Type B pancreatic cell (in vitro differentiated cells): ENCODE results near the gene RAPGEF5. TPM values are rescaled to one million over a fixed set of nuclear protein-coding genes. Genes with fewer than 3 reads are reported as not detected.

ENCODE experiments used
- DNase-seq: peaks from one replicate; pipeline ENCODE4 v3.0.0; 2021; ENCODE audit warnings: mixed read lengths; ENCODE audit not compliant: unreplicated experiment; ENCODE audit errors: extremely low spot score
- H3K27ac Mint-ChIP-seq: 2 replicates; pipeline ENCODE4 v1.8.0; 2021; ENCODE audit warnings: mild to moderate bottlenecking, mixed read lengths
- H3K27me3 Mint-ChIP-seq: 2 replicates; pipeline ENCODE4 v1.8.0; 2021; ENCODE audit warnings: mixed read lengths
- H3K36me3 Mint-ChIP-seq: 2 replicates; pipeline ENCODE4 v1.8.0; 2021; ENCODE audit warnings: mixed read lengths
- H3K4me1 Mint-ChIP-seq: one replicate; pipeline ENCODE4 v1.8.0; 2021; ENCODE audit warnings: mixed read lengths; ENCODE audit not compliant: unreplicated experiment
- H3K4me3 Mint-ChIP-seq: 2 replicates; pipeline ENCODE4 v1.8.0; 2021; ENCODE audit warnings: mild to moderate bottlenecking, mixed read lengths
- H3K9me3 Mint-ChIP-seq: 2 replicates; pipeline ENCODE4 v1.8.0; 2021; ENCODE audit warnings: mixed read lengths
- CTCF ChIP-seq: fragments of 200-600 bp; sonication (generic); conservative IDR thresholded peaks from 2 replicates; pipeline ENCODE4 v1.5.0; 2021; ENCODE audit warnings: antibody characterized with exemption, mild to moderate bottlenecking
- total RNA-seq: library from RNA; stranded (reverse); gene quantifications from 2 replicates; pipeline ENCODE4 v1.2.1, GENCODE V29; 2021; ENCODE audit warnings: low replicate concordance

RAPGEF5 gene
- total RNA-seq, 1 donor from 2014 or later, result 13.3 TPM

GRCh38 chr7:22316914-22317313 is 40.0 kb downstream of the RAPGEF5 start:
- H3K4me1 Mint-ChIP-seq, result no peaks in the 10 kb centered on the region
- no peak for DNase-seq
- no peaks in the 10 kb centered on the region for H3K9me3 Mint-ChIP-seq
- H3K4me3 Mint-ChIP-seq, result no peak overlapping the region
- no peaks in the 10 kb centered on the region for H3K27me3 Mint-ChIP-seq
- no peaks in the 10 kb centered on the region for H3K36me3 Mint-ChIP-seq
- no peak overlapping the region for H3K27ac Mint-ChIP-seq
- TF ChIP-seq CTCF, result no peak

DNA sequence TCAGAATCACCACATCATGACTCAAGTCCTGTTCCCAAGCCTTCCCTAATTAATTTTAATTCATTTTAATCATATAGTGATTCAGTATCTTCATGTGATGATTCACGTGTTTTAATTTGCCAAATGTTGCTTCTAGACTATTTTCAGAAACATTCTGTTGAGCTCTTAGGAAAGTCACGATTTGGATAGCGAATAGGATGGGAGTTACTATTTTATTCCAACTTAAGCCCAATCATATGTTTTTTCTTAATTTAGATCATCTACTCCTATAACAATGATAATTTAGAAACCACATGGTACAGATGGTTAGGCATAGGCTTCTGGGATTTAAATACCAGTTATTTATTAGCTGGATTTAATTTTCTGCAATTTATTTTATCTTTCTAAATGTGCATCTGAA is 49.1 kb downstream of the RAPGEF5 start:
- H3K27ac Mint-ChIP-seq, result no peak overlapping the region
- no peaks in the 10 kb centered on the region for H3K9me3 Mint-ChIP-seq
- no peak overlapping the region for H3K4me3 Mint-ChIP-seq
- no peak for TF ChIP-seq CTCF
- H3K27me3 Mint-ChIP-seq, result no peaks in the 10 kb centered on the region
- peaks cover 8% of the 10 kb centered on the region for H3K36me3 Mint-ChIP-seq
- H3K4me1 Mint-ChIP-seq, result no peaks in the 10 kb centered on the region
- DNase-seq, result no peak

GRCh38 chr7:22305706-22306105 is 51.2 kb downstream of the RAPGEF5 start:
- H3K4me3 Mint-ChIP-seq, result no peak overlapping the region
- no peak overlapping the region for H3K27ac Mint-ChIP-seq
- DNase-seq, result no peak
- H3K36me3 Mint-ChIP-seq, result peaks cover 8% of the 10 kb centered on the region
- H3K4me1 Mint-ChIP-seq, result no peaks in the 10 kb centered on the region
- H3K9me3 Mint-ChIP-seq, result no peaks in the 10 kb centered on the region
- TF ChIP-seq CTCF, result no peak
- H3K27me3 Mint-ChIP-seq, result no peaks in the 10 kb centered on the region

DNA sequence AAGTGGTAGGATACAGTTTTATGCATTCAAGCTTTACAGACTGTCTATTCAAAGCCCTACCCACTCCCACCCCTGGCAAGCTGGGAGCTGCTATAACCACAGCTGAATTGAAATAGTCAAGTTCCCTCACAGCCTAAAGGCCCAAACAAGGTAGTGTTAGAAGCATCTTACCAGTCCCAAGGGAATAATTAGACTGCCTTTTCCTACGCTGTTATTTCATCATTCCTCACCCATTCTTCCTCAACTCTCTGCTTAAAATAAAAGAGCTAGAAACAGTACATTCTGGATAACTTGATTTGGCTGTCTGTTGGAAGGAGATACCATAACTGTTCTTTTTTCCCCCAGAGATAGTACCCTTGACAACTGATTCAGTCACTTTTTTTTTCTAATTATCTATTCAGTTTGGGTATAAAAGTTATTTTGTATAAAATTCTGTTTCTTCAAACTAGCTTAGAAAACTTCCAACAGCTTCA is 54.0 kb downstream of the RAPGEF5 start:
- Mint-ChIP-seq H3K27ac (no peak overlapping the region), H3K4me1 (no peaks in the 10 kb centered on the region), H3K4me3 (no peak overlapping the region), H3K9me3 (no peaks in the 10 kb centered on the region), H3K36me3 (peaks cover 8% of the 10 kb centered on the region), H3K27me3 (no peaks in the 10 kb centered on the region)
- DNase-seq, result no peak
- TF ChIP-seq CTCF, result no peak

- H3K36me3 Mint-ChIP-seq, result peaks cover 8% of the 10 kb centered on the region
- no peaks in the 10 kb centered on the region for H3K27me3 Mint-ChIP-seq
- TF ChIP-seq CTCF, result no peak
- no peaks in the 10 kb centered on the region for H3K9me3 Mint-ChIP-seq
- no peak for DNase-seq
- no peak overlapping the region for H3K4me3 Mint-ChIP-seq
- no peak overlapping the region for H3K27ac Mint-ChIP-seq
- no peaks in the 10 kb centered on the region for H3K4me1 Mint-ChIP-seq
These were observed 54.8 kb downstream of the RAPGEF5 start for GRCh38 chr7:22302193-22302592.

DNA sequence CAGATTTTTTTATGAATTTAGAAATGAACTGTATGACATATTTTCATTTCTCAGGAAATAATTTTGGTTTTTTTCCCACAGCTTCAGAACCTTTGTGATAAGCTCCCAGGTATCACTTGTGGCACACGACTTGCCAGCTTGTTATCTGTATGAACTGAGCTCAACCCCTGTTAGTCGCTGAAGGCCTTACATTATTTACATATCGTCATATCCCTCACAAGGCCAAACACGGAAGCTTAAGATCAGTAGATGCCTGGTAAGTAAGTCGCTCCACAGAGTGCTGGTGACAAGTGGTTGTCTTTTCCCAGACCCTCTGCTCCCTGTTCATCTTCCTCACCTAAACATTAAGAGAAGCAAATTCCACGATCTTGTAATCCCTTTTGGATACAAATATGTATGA is 55.2 kb downstream of the RAPGEF5 start:
- Mint-ChIP-seq H3K27me3 (no peaks in the 10 kb centered on the region), H3K4me1 (no peaks in the 10 kb centered on the region), H3K9me3 (no peaks in the 10 kb centered on the region), H3K27ac (no peak overlapping the region), H3K4me3 (no peak overlapping the region), H3K36me3 (peaks cover 4% of the 10 kb centered on the region)
- no peak for TF ChIP-seq CTCF
- DNase-seq, result no peak
